Liver (tissue), 9 donors: ENCODE results near the gene ANKRD18B. TPM values are rescaled to one million over a fixed set of nuclear protein-coding genes. Genes with fewer than 3 reads are reported as not detected.
"Not testable (repeated sequence)": the region's sequence is repeated elsewhere in the genome, so short reads cannot be mapped to it uniquely, and the experiment has no call there.

Source experiments
- DNase-seq: peaks from one replicate; pipeline ENCODE4 v3.0.0-alpha.2; 2017; ENCODE audit warnings: low spot score
- H3K27ac ChIP-seq, 2 donors: one replicate each; pipeline ENCODE4 v1.7.0; 2013; ENCODE audit warnings: inconsistent platforms in 2 of 2, low read length in 2 of 2, control low read depth in 1 of 2, low read depth in 1 of 2, mild to moderate bottlenecking in 1 of 2
- H3K27me3 ChIP-seq, 4 donors: one replicate each; pipeline versions ENCODE4 v1.6.1 to v1.7.0; 2013; ENCODE audit warnings: low read length in 3 of 4, inconsistent platforms in 1 of 4, mild to moderate bottlenecking in 1 of 4, moderate library complexity in 1 of 4; ENCODE audit not compliant: control insufficient read depth in 4 of 4, insufficient read depth in 4 of 4
- H3K36me3 ChIP-seq, 4 donors: one replicate each; pipeline versions ENCODE4 v1.6.1 to v1.7.0; 2013; ENCODE audit warnings: low read length in 3 of 4, mild to moderate bottlenecking in 3 of 4, low read depth in 1 of 4, moderate library complexity in 1 of 4; ENCODE audit not compliant: control insufficient read depth in 4 of 4, insufficient read depth in 3 of 4
- H3K4me1 ChIP-seq, 4 donors: one replicate each; pipeline versions ENCODE4 v1.6.1 to v1.7.0; 2013; ENCODE audit warnings: low read length in 3 of 4, mild to moderate bottlenecking in 3 of 4, moderate library complexity in 1 of 4; ENCODE audit not compliant: control insufficient read depth in 4 of 4, insufficient read depth in 4 of 4
- H3K4me3 ChIP-seq, 3 donors: one replicate each; pipeline versions ENCODE4 v1.6.1 to v1.7.0; 2013; ENCODE audit warnings: low read length in 3 of 3, control low read depth in 1 of 3, low read depth in 1 of 3, mild to moderate bottlenecking in 1 of 3
- H3K9ac ChIP-seq, 2 donors: one replicate each; pipeline ENCODE4 v1.7.0; 2013; ENCODE audit warnings: low read length in 2 of 2, mild to moderate bottlenecking in 2 of 2, moderate library complexity in 2 of 2, control low read depth in 1 of 2, low read depth in 1 of 2
- H3K9me3 ChIP-seq, 4 donors: one replicate each; pipeline versions ENCODE4 v1.6.1 to v1.7.0; 2013; ENCODE audit warnings: low read length in 3 of 4; ENCODE audit not compliant: control insufficient read depth in 4 of 4
- HNF4A ChIP-seq, 2 donors: conservative IDR thresholded peaks; 2 replicates each; pipeline ENCODE4 v1.6.1; 2016; ENCODE audit warnings: antibody characterized with exemption in 2 of 2, mild to moderate bottlenecking in 2 of 2
- WGBS: extraction: QIAGEN DNeasy Blood & Tissue Kit; methylation state at CpG from one replicate; pipeline ENCODE4 v1.1.7; 2013; 5-methylcytosine and 5-hydroxymethylcytosine counted together
- polyA plus RNA-seq, 2 donors: library from polyadenylated mRNA; stranded (reverse) in 1 of 2; unstranded in 1 of 2; fragments of 200-250 nt in 1 of 2; fragments of >200 nt in 1 of 2; fragmentation: Nextera tagmentation in 1 of 2; extraction: Ambion mirVana in 1 of 2; gene quantifications; one replicate each; pipeline versions ENCODE4 v1.2.1 to v1.2.3, GENCODE V29; 2013 to 2015
- total RNA-seq, 2 donors: library from RNA; depleted of rRNA; stranded (reverse); fragments of >200 nt; gene quantifications; one replicate each; pipeline ENCODE4 v1.2.3, GENCODE V29; 2014
- donor health status: healthy.
- donor health status: healthy.
- donor health status: healthy.
- donor health status: healthy.
- donor health status: healthy.

Gene ANKRD18B
- total and polyA plus RNA-seq, 4 donors, result 0.01 to 1.9 (median 0.59) TPM; not detected in 1

DNA sequence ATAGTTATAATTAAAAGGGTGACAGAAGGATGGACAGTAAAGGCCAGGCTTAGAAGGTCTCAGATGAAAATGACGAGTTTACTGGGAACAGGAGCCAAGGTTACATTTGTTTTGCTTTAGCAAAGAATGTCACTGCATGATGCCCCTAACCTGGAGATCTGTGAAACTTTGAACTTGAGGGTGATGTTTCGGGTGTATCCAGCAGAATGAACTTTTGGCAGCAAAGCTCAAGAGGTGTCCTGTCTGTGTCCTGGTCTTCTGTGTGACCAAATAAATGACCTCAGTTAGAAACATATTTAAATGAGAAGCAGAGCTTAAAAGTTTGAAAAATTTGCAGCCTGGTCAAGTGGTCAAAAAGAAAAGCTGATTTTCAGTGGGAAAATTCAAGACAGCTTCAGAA lies 64.8 kb downstream of the ANKRD18B start:
- DNase-seq, H3K4me3 ChIP-seq, H3K4me1 ChIP-seq, H3K9ac ChIP-seq, H3K36me3 ChIP-seq, H3K27me3 ChIP-seq, H3K27ac ChIP-seq, H3K9me3 ChIP-seq: not testable (repeated sequence)
- WGBS, result 32% methylated on average over 1 of the region's 2 CpGs
- peak; percentile 31 to 65 for TF ChIP-seq HNF4A (conservative IDR thresholded peaks at IDR 0.05)

DNA sequence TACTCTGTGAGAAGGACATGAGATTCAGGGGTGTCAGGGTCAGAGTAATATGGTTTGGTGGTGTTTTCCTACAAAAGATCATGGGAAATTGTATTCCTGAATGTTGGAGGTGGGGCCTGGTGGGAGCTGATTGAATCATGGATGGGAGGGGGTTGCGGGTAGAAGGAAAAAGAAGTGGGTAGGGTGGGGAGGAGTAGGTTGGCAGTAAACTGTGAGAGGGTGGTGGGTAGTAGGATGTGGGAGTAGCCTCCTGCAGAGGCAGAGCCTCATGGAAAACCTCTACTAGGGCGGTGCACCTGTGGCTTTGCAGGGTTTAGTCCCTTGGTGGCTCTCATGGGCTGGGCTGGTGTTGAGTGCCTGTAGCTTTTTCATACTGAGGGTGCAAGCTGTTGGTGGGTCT lies 66.8 kb downstream of the ANKRD18B start:
- WGBS, result 99% methylated on average over 2 of the region's 2 CpGs
- not testable (repeated sequence) for H3K27me3 ChIP-seq, H3K9me3 ChIP-seq, DNase-seq, H3K27ac ChIP-seq, H3K9ac ChIP-seq, H3K36me3 ChIP-seq, H3K4me3 ChIP-seq, H3K4me1 ChIP-seq

DNA sequence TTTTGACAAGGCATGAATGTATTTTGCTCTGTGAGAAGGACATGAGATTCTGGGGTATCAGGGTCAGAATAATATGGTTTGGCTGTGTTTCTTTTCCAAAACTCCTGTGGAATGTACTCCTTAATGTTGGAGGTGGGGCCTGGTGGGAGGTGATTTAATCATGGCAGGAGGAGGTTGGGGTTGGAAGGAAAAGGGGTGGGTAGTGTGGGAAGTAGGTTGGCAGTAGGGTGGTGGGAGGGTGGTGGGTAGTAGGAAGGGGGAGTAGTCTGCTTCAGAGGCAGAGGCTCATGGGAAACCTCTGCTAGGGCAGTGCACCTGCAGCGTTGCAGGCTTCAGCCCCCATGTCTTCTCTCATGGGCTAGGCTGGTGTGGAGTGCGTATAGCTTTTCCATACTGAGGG lies 72.9 kb downstream of the ANKRD18B start:
- not testable (repeated sequence) for H3K36me3 ChIP-seq, H3K9ac ChIP-seq, H3K27ac ChIP-seq, H3K27me3 ChIP-seq, H3K4me3 ChIP-seq, H3K4me1 ChIP-seq, DNase-seq, H3K9me3 ChIP-seq
- WGBS, result 97% methylated on average over 2 of the region's 2 CpGs

- whole genome bisulfite sequencing, result 81% methylated on average over 3 of the region's 3 CpGs
- DNase-seq, H3K4me1 ChIP-seq, H3K9ac ChIP-seq, H3K27me3 ChIP-seq, H3K27ac ChIP-seq, H3K36me3 ChIP-seq, H3K4me3 ChIP-seq, H3K9me3 ChIP-seq: not testable (repeated sequence)
Measured at GRCh38 chr9:33597386-33597785, 73.3 kb downstream of the ANKRD18B start.

DNA sequence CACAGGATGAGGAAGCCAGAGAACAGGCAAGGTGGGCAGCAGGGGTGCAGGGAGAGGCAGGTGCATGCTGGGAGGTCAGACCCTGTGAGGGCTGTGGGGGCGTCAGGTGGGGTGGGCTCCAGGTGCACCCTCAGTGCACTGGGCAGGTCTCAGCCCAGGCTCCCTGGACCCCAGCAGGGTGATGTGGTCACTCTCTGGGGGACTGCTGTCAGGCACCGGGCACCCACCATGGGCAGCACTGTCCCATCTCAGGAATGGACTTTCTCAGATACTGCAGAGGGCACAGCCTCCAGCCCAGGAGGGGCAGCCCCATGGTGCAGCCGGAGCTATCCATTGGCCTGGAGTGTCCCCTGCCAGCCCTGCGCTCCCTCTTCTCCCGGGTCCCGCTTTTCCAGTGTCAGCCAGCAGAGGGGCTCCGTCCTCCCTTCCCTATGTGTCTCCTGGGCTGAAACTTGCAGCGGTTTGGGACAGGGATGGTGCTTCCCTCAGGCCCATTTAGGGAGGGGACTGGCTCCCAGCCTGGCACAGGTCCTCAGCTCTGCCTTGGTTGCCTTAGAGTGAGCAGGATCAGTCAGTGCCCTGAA lies 74.8 kb downstream of the ANKRD18B start:
- H3K9me3 ChIP-seq, H3K36me3 ChIP-seq, H3K4me1 ChIP-seq, H3K27me3 ChIP-seq, H3K27ac ChIP-seq, H3K9ac ChIP-seq, H3K4me3 ChIP-seq, DNase-seq: not testable (repeated sequence)
- 93% methylated on average over 8 of the region's 8 CpGs for WGBS

DNA sequence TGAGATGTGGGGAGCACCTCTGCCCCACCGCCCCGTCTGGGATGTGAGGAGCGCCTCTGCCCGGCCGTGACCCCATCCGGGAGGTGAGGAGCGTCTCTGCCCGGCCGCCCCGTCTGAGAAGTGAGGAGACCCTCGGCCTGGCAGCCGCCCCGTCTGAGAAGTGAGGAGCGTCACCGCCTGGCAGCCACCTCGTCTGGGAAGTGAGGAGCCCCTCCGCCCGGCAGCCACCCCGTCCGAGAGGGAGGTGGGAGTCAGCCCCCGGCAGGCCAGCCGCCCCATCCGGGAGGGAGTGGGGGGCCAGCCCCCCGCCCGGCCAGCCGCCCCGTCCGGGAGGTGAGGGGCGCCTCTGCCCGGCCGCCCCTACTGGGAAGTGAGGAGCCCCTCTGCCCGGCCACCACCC lies 76.9 kb downstream of the ANKRD18B start:
- not testable (repeated sequence) for H3K27ac ChIP-seq, H3K4me3 ChIP-seq, H3K36me3 ChIP-seq, DNase-seq, H3K9ac ChIP-seq, H3K9me3 ChIP-seq, H3K27me3 ChIP-seq, H3K4me1 ChIP-seq
- WGBS, result 96% methylated on average over 30 of the region's 32 CpGs
